Neuron (in vitro differentiated cells): ENCODE measurements around the gene STPG2.
"Not testable (repeated sequence)": the region's sequence is repeated elsewhere in the genome, so short reads cannot be mapped to it uniquely, and the experiment has no call there.

Experiments used
- H2AFZ ChIP-seq: one replicate; pipeline ENCODE4 v1.6.1; 2013; ENCODE audit warnings: low read depth, mild to moderate bottlenecking, inconsistent platforms, low read length, moderate library complexity
- H3K27me3 ChIP-seq: one replicate; pipeline ENCODE4 v1.6.1; 2013; ENCODE audit warnings: low read length; ENCODE audit not compliant: insufficient read depth
- H3K36me3 ChIP-seq: one replicate; pipeline ENCODE4 v1.6.1; 2013; ENCODE audit warnings: low read length; ENCODE audit not compliant: insufficient read depth
- H3K4me1 ChIP-seq: one replicate; pipeline ENCODE4 v1.6.1; 2013; ENCODE audit warnings: low read length; ENCODE audit not compliant: insufficient read depth
- H3K4me3 ChIP-seq: 2 replicates; pipeline ENCODE4 v1.5.1; 2013; ENCODE audit warnings: mild to moderate bottlenecking, low read length, moderate library complexity
- H3K9me3 ChIP-seq: one replicate; pipeline ENCODE4 v1.6.1; 2013; ENCODE audit warnings: low read length

Gene STPG2

GRCh38 chr4:97590266-97590665, 553.0 kb downstream of the STPG2 start:
- no peak overlapping the region for H3K4me3 ChIP-seq
- H3K9me3 ChIP-seq = no peaks in the 10 kb centered on the region
- no peaks in the 10 kb centered on the region for H3K36me3 ChIP-seq
- no peaks in the 10 kb centered on the region for H3K4me1 ChIP-seq
- H3K27me3 ChIP-seq = no peaks in the 10 kb centered on the region
- H2AFZ ChIP-seq = no peak overlapping the region

GRCh38 chr4:97589481-97590196, 553.6 kb downstream of the STPG2 start:
- no peaks in the 10 kb centered on the region for H3K9me3 ChIP-seq
- H2AFZ ChIP-seq = no peak overlapping the region
- H3K4me1 ChIP-seq = no peaks in the 10 kb centered on the region
- no peaks in the 10 kb centered on the region for H3K27me3 ChIP-seq
- H3K4me3 ChIP-seq = no peak overlapping the region
- no peaks in the 10 kb centered on the region for H3K36me3 ChIP-seq

DNA sequence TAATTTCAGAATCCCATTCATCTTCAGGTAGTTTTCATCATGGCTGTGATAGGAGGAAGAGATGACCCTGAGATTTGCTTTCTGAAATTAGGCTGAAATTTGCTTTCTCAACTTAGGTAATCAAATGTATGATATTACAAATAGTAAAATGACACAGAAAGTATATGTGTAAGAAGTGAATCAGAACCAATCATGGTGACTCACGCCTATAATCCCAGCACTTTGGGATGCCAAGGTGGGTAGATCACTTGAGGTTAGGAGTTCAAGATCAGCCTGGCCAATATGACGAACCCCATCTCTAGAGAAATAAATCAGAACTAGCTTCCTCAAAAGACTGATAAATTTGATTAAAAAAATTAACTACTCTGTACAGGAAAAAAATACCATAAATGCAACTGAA, 555.4 kb downstream of the STPG2 start:
- Histone ChIP-seq H3K4me1 (no peaks in the 10 kb centered on the region), H3K27me3 (no peaks in the 10 kb centered on the region), H3K36me3 (no peaks in the 10 kb centered on the region), H2AFZ (no peak overlapping the region), H3K9me3 (no peaks in the 10 kb centered on the region), H3K4me3 (no peak overlapping the region)

DNA sequence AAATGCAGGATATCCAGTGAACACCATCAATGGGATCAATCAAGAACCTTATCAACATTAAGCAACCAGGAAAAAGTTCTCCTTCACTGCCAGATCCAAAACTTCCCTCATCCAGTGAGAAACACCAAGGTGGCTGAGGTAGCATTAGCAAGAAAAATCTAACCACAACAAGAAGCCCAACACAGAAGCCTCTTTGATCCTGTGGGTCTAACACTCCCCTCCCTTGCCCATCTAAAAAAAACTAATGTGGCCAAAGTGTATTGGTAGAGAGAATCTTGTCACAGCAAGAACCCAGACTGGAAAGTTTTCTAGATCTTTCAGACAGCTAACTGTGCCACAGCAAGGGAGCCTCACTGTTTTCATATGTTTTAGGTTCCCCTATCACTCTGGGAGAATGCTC, 558.0 kb downstream of the STPG2 start:
- H2AFZ ChIP-seq = no peak overlapping the region
- H3K4me3 ChIP-seq = no peak overlapping the region
- no peaks in the 10 kb centered on the region for H3K36me3 ChIP-seq
- H3K27me3 ChIP-seq = no peaks in the 10 kb centered on the region
- no peaks in the 10 kb centered on the region for H3K4me1 ChIP-seq
- H3K9me3 ChIP-seq = no peaks in the 10 kb centered on the region

- H3K27me3 ChIP-seq = no peaks in the 10 kb centered on the region
- H3K4me1 ChIP-seq = no peaks in the 10 kb centered on the region
- H2AFZ ChIP-seq = no peak overlapping the region
- H3K9me3 ChIP-seq = no peaks in the 10 kb centered on the region
- no peak overlapping the region for H3K4me3 ChIP-seq
- no peaks in the 10 kb centered on the region for H3K36me3 ChIP-seq
These were observed 560.4 kb downstream of the STPG2 start for GRCh38 chr4:97582890-97583289.

- no peaks in the 10 kb centered on the region for H3K4me1 ChIP-seq
- no peaks in the 10 kb centered on the region for H3K36me3 ChIP-seq
- H3K27me3 ChIP-seq = no peaks in the 10 kb centered on the region
- H3K4me3 ChIP-seq = no peak overlapping the region
- no peak overlapping the region for H2AFZ ChIP-seq
- no peaks in the 10 kb centered on the region for H3K9me3 ChIP-seq
These were observed 566.3 kb downstream of the STPG2 start for GRCh38 chr4:97577004-97577403.

DNA sequence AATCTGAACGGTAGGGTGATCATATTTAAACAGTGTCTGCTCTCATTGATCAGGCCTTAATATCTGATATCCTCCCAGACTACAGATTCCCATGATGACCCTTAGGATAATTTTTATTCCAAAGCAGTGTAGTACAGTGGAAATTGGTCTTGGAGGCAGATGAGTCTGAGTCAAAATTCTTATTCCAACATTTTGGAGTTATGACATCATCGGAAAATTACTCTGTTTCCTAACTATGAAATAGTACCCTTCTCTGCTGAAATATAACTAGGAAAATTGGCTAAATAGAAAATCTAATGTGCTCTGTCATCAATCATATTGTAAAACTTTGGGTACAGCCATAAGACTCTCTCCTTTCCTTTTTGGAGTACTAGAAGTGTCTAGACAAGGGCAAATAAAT, 583.3 kb downstream of the STPG2 start:
- Histone ChIP-seq H3K36me3 (no peaks in the 10 kb centered on the region), H3K9me3 (no peaks in the 10 kb centered on the region), H3K4me3 (no peak overlapping the region), H2AFZ (no peak overlapping the region), H3K4me1 (no peaks in the 10 kb centered on the region), H3K27me3 (no peaks in the 10 kb centered on the region)

- no peaks in the 10 kb centered on the region for H3K9me3 ChIP-seq
- H3K4me3 ChIP-seq = no peak overlapping the region
- no peaks in the 10 kb centered on the region for H3K4me1 ChIP-seq
- no peaks in the 10 kb centered on the region for H3K27me3 ChIP-seq
- H2AFZ ChIP-seq = no peak overlapping the region
- no peaks in the 10 kb centered on the region for H3K36me3 ChIP-seq
These were observed 585.0 kb downstream of the STPG2 start for GRCh38 chr4:97558204-97558778.

DNA sequence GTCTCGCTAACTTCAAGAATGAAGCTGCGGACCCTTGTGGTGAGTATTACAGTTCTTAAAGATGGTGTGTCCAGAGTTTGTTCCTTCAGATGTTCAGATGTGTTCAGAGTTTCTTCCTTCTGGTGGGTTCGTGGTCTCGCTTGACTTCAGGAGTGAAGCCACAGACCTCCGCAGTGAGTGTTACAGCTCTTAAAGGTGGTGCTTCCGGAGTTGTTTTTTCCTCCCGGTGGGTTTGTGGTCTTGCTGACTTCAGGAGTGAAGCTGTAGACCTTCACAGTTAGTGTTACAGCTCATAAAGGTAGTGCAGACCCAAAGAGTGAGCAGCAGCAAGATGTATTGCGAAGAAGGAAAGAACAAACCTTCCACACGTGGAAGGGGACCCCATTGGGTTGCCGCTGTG, 592.6 kb downstream of the STPG2 start:
- not testable (repeated sequence) for H3K36me3 ChIP-seq, H3K4me3 ChIP-seq, H3K4me1 ChIP-seq, H2AFZ ChIP-seq, H3K9me3 ChIP-seq, H3K27me3 ChIP-seq

DNA sequence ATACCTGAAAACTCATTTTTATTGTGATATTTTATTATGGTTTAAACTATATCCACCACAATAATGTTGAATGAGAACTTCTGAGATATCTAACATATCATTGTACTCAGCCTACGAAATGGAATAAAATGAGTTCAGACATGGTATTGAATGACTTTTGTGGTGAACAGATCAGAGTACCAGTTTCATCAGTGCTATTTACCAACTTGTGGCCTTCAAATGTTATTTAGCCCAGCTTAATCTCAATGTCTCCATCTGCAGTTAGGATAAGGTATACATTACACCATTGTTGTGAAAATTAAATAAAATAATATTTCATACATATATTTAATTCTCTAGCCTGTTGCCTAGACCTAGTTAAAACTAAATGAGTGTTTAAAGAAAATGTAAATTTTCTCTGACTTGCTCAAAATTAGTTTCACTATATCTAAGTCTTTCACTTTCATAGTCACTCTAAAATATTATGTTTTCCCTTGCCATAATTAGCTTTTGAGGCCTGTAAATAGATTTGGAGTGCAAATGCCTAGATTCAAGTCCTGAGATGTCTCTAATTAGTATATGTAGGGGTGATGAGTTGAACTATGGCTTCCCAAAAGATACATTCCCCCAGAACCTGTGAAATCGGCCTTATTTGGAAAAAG, 594.2 kb downstream of the STPG2 start:
- Histone ChIP-seq H3K4me3 (no peak overlapping the region), H3K9me3 (no peaks in the 10 kb centered on the region), H3K27me3 (no peaks in the 10 kb centered on the region), H3K36me3 (no peaks in the 10 kb centered on the region), H3K4me1 (no peaks in the 10 kb centered on the region), H2AFZ (no peak overlapping the region)

DNA sequence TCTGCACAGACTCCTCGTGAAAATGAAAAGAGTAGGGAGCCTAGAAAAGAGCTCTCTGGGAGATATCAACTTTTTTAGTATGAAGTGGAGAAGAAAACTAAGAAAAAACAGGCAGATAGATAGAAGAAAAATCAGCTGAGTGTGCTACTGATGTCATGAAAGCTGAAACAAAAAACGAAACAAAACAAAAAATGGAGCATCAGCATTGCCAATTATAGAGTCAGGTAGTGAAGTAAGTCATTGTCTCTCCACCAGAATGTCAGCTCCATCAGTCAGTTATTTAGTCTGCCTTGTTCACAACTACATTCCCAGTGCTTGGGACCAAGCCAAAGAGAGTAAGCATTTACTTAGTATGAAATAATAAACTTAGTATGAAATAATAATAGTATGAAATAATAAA, 595.1 kb downstream of the STPG2 start:
- no peaks in the 10 kb centered on the region for H3K36me3 ChIP-seq
- H3K9me3 ChIP-seq = no peaks in the 10 kb centered on the region
- no peak overlapping the region for H2AFZ ChIP-seq
- no peak overlapping the region for H3K4me3 ChIP-seq
- no peaks in the 10 kb centered on the region for H3K27me3 ChIP-seq
- no peaks in the 10 kb centered on the region for H3K4me1 ChIP-seq

- Histone ChIP-seq H3K36me3 (no peaks in the 10 kb centered on the region), H3K4me1 (no peaks in the 10 kb centered on the region), H3K27me3 (no peaks in the 10 kb centered on the region), H3K4me3 (no peak overlapping the region), H3K9me3 (no peaks in the 10 kb centered on the region), H2AFZ (no peak overlapping the region)
These were observed 611.9 kb downstream of the STPG2 start for GRCh38 chr4:97531351-97531750.

GRCh38 chr4:97530676-97531075, 612.6 kb downstream of the STPG2 start:
- Histone ChIP-seq H3K9me3 (no peaks in the 10 kb centered on the region), H3K4me3 (no peak overlapping the region), H2AFZ (no peak overlapping the region), H3K4me1 (no peaks in the 10 kb centered on the region), H3K27me3 (no peaks in the 10 kb centered on the region), H3K36me3 (no peaks in the 10 kb centered on the region)
